ENCODE results near the gene SEC14L2.

Gene SEC14L2

DNA sequence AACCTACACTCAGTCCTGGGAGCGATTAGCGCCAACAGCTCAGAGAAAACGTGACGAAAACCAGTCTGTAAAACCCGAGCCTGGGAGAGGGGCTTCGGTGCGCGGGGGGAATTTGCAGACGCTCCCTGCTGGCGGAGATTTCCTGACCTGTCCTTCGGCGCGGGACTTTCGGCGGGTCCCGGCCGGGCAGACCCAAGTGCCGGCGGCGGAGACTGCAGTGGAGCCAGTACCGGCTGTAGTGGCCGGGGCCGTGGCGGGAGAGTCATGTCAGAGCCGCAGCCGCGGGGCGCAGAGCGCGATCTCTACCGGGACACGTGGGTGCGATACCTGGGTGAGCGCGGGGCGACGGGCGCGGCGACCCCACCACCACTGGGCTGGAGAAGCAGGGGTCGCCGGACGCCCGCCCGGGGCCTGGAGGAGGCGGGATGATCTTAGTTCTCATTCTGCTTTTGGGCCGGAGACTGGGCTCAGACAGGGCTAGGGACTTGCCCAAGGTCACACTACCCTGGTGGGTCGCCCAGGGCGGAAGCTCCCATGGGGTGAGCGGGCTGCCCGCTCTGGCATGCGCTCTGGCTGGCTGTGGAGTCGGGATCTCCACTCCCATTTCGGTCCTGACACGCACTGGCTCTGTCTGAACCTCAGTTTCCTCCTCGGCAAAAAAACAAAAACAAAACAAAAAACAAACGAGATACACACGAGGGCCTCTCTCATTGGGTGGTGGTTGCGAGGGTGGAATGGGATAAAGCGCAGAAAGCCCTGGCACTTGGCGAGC, 29.0 kb downstream of the SEC14L2 start, which contains the start of gene MTFP1:
Gene MTFP1, plus strand, starts transcription at position 153 of the 772 bp plus-strand sequence. Its CDS starts 112 bp downstream, at position 265.
- TF ChIP-seq, protein P1, sequence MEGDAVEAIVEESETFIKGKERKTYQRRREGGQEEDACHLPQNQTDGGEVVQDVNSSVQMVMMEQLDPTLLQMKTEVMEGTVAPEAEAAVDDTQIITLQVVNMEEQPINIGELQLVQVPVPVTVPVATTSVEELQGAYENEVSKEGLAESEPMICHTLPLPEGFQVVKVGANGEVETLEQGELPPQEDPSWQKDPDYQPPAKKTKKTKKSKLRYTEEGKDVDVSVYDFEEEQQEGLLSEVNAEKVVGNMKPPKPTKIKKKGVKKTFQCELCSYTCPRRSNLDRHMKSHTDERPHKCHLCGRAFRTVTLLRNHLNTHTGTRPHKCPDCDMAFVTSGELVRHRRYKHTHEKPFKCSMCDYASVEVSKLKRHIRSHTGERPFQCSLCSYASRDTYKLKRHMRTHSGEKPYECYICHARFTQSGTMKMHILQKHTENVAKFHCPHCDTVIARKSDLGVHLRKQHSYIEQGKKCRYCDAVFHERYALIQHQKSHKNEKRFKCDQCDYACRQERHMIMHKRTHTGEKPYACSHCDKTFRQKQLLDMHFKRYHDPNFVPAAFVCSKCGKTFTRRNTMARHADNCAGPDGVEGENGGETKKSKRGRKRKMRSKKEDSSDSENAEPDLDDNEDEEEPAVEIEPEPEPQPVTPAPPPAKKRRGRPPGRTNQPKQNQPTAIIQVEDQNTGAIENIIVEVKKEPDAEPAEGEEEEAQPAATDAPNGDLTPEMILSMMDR (IDR thresholded peaks at IDR 0.05; ENCODE audit: low read length, missing control alignments), result no peak
- DNase-seq (ENCODE audit: low read depth), result peak; percentile 67

GRCh38 chr22:30426388-30427353, 29.9 kb downstream of the SEC14L2 start:
- TF ChIP-seq, protein P1 (IDR thresholded peaks at IDR 0.05; ENCODE audit: low read length, missing control alignments), result peak; percentile 80
- peak; percentile 81 for DNase-seq (ENCODE audit: low read depth)
- H3K4me3 ChIP-seq (replicated peaks; ENCODE audit: low read depth, low read length), result peak overlapping the region; percentile 66

More for the DNA sequence above, 29.0 kb downstream of the SEC14L2 start, which contains the start of gene MTFP1:
- peak within 1 kb of the TSS; percentile 66 for H3K4me3 ChIP-seq (replicated peaks; ENCODE audit: low read depth, low read length)

- DNase-seq (ENCODE audit: low read depth), result no peak
- TF ChIP-seq, protein P1 (IDR thresholded peaks at IDR 0.05; ENCODE audit: low read length, missing control alignments), result no peak
- H3K4me3 ChIP-seq (replicated peaks; ENCODE audit: low read depth, low read length), result no peak overlapping the region
Observed at GRCh38 chr22:30427871-30428270, 31.1 kb downstream of the SEC14L2 start.

- no peak overlapping the region for H3K4me3 ChIP-seq (replicated peaks; ENCODE audit: low read depth, low read length)
- TF ChIP-seq, protein P1 (IDR thresholded peaks at IDR 0.05; ENCODE audit: low read length, missing control alignments), result no peak
Observed at GRCh38 chr22:30429887-30430286, 33.1 kb downstream of the SEC14L2 start.

DNA sequence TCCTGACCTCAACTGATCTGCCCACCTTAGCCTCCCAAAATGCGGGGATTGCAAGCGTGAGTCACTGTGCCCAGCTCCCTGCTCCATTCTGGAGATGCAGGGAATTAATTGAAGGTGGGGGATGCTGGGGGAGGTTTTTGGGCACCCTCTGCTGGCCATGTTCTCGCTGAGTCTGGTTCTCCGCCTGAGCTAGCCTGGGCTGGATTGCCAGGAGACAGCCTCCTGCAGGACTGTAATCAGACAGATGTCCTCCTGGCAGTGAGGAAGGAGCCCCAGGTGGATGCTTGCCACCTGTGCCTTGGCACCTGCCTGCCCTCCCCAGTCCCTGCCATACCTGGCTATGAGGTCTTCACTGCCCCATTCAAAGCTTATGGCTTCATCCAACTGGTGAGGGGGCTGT, 34.1 kb downstream of the SEC14L2 start:
- no peak overlapping the region for H3K4me3 ChIP-seq (replicated peaks; ENCODE audit: low read depth, low read length)
- TF ChIP-seq, protein P1 (IDR thresholded peaks at IDR 0.05; ENCODE audit: low read length, missing control alignments), result no peak
- no peak for DNase-seq (ENCODE audit: low read depth)

More at GRCh38 chr22:30429887-30430286, 33.1 kb downstream of the SEC14L2 start:
- no peak for DNase-seq (ENCODE audit: low read depth)

- no peak for DNase-seq (ENCODE audit: low read depth)
- no peak overlapping the region for H3K4me3 ChIP-seq (replicated peaks; ENCODE audit: low read depth, low read length)
- TF ChIP-seq, protein P1 (IDR thresholded peaks at IDR 0.05; ENCODE audit: low read length, missing control alignments), result no peak
Observed at GRCh38 chr22:30432096-30432495, 35.3 kb downstream of the SEC14L2 start.

Data from fibroblast of pulmonary artery (primary cell).